ENCODE results near the gene CLDN19.

DNA sequence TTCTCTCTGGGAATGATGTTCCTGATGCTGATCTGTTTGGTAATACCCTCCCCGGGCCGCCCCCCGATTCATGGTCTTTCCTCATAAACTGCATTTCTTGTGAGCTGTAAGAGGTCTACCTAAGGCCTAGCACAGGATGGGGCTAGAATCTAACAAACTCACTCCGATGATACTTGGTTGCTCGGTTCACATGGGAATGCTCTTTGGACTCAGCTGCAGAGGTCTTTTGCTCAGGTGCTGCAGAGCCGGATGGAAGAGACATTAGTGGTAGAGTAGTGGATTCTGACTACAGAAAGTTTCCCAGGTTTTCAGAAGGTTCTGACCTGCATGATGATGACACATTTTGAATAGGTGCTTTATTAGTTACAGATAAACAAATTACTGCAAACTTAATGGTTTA is 36.5 kb upstream of the CLDN19 start:
- TF ChIP-seq, protein P1, sequence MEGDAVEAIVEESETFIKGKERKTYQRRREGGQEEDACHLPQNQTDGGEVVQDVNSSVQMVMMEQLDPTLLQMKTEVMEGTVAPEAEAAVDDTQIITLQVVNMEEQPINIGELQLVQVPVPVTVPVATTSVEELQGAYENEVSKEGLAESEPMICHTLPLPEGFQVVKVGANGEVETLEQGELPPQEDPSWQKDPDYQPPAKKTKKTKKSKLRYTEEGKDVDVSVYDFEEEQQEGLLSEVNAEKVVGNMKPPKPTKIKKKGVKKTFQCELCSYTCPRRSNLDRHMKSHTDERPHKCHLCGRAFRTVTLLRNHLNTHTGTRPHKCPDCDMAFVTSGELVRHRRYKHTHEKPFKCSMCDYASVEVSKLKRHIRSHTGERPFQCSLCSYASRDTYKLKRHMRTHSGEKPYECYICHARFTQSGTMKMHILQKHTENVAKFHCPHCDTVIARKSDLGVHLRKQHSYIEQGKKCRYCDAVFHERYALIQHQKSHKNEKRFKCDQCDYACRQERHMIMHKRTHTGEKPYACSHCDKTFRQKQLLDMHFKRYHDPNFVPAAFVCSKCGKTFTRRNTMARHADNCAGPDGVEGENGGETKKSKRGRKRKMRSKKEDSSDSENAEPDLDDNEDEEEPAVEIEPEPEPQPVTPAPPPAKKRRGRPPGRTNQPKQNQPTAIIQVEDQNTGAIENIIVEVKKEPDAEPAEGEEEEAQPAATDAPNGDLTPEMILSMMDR (IDR thresholded peaks at IDR 0.05 in 2 of 3, conservative IDR thresholded peaks at IDR 0.05 in 1 of 3; ENCODE audit: borderline replicate concordance in 1 of 3, insufficient read depth in 1 of 3, low read depth in 2 of 3, low read length in 2 of 3): no peak
- no peak for TF ChIP-seq POLR2A (IDR thresholded peaks at IDR 0.05; ENCODE audit: borderline replicate concordance, extremely low read depth, insufficient read depth, insufficient read length)
- no peak for TF ChIP-seq ZNF274 (IDR thresholded peaks at IDR 0.05; ENCODE audit: low read depth, low read length)
- TF ChIP-seq, protein P2, sequence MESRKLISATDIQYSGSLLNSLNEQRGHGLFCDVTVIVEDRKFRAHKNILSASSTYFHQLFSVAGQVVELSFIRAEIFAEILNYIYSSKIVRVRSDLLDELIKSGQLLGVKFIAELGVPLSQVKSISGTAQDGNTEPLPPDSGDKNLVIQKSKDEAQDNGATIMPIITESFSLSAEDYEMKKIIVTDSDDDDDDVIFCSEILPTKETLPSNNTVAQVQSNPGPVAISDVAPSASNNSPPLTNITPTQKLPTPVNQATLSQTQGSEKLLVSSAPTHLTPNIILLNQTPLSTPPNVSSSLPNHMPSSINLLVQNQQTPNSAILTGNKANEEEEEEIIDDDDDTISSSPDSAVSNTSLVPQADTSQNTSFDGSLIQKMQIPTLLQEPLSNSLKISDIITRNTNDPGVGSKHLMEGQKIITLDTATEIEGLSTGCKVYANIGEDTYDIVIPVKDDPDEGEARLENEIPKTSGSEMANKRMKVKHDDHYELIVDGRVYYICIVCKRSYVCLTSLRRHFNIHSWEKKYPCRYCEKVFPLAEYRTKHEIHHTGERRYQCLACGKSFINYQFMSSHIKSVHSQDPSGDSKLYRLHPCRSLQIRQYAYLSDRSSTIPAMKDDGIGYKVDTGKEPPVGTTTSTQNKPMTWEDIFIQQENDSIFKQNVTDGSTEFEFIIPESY (IDR thresholded peaks at IDR 0.05; ENCODE audit: extremely low read depth, insufficient replicate concordance, low read length): no peak
- TF ChIP-seq JUND (IDR thresholded peaks at IDR 0.05): no peak
- no peak for TF ChIP-seq EZH2 (IDR thresholded peaks at IDR 0.05)
- no peak for TF ChIP-seq FOSL1 (IDR thresholded peaks at IDR 0.05; ENCODE audit: low read depth)
- no peak for TF ChIP-seq ZFX (IDR thresholded peaks at IDR 0.05)
- TF ChIP-seq POLR2AphosphoS5 (IDR thresholded peaks at IDR 0.05; ENCODE audit: low read depth, low read length): no peak
- no peak for TF ChIP-seq EZH2phosphoT487 (IDR thresholded peaks at IDR 0.05; ENCODE audit: borderline replicate concordance)
